NCI-H187 (cell line): ENCODE measurements around the gene KLK3.
"Not testable (repeated sequence)": the region's sequence is repeated elsewhere in the genome, so short reads cannot be mapped to it uniquely, and the experiment has no call there.

Source experiments
- DNase-seq, 2 experiments: peaks; one replicate each; lab custom pipeline; 2025; lab: John Stamatoyannopoulos, UW

Gene KLK3

DNA sequence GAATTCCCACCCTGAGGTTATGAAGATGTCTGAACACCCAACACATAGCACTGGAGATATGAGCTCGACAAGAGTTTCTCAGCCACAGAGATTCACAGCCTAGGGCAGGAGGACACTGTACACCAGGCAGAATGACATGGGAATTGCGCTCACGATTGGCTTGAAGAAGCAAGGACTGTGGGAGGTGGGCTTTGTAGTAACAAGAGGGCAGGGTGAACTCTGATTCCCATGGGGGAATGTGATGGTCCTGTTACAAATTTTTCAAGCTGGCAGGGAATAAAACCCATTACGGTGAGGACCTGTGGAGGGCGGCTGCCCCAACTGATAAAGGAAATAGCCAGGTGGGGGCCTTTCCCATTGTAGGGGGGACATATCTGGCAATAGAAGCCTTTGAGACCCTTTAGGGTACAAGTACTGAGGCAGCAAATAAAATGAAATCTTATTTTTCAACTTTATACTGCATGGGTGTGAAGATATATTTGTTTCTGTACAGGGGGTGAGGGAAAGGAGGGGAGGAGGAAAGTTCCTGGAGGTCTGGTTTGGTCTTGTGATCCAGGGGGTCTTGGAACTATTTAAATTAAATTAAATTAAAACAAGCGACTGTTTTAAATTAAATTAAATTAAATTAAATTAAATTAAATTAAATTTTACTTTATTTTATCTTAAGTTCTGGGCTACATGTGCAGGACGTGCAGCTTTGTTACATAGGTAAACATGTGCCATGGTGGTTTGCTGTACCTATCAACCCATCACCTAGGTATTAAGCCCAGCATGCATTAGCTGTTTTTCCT lies 7.0 kb downstream of the KLK3 start:
- no peak for DNase-seq

DNA sequence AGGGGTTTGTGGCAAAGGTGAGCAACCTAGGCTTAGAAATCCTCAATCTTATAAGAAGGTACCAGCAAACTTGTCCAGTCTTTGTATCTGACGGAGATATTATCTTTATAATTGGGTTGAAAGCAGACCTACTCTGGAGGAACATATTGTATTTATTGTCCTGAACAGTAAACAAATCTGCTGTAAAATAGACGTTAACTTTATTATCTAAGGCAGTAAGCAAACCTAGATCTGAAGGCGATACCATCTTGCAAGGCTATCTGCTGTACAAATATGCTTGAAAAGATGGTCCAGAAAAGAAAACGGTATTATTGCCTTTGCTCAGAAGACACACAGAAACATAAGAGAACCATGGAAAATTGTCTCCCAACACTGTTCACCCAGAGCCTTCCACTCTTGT lies 14.8 kb downstream of the KLK3 start:
- no peak for DNase-seq

DNA sequence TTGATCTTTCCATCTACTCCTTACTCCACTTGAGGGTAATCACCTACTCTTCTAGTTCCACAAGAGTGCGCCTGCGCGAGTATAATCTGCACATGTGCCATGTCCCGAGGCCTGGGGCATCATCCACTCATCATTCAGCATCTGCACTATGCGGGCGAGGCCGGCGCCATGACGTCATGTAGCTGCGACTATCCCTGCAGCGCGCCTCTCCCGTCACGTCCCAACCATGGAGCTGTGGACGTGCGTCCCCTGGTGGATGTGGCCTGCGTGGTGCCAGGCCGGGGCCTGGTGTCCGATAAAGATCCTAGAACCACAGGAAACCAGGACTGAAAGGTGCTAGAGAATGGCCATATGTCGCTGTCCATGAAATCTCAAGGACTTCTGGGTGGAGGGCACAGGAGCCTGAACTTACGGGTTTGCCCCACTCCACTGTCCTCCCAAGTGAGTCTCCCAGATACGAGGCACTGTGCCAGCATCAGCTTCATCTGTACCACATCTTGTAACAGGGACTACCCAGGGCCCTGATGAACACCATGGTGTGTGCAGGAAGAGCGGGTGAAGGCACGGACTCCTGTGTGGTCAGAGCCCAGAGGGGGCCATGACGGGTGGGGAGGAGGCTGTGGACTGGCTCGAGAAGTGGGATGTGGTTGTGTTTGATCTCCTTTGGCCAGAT lies 15.8 kb downstream of the KLK3 start:
- DNase-seq: no peak

DNA sequence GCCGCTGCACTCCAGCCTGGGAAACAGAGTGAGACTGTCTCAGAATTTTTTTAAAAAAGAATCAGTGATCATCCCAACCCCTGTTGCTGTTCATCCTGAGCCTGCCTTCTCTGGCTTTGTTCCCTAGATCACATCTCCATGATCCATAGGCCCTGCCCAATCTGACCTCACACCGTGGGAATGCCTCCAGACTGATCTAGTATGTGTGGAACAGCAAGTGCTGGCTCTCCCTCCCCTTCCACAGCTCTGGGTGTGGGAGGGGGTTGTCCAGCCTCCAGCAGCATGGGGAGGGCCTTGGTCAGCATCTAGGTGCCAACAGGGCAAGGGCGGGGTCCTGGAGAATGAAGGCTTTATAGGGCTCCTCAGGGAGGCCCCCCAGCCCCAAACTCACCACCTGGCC lies 18.3 kb downstream of the KLK3 start, which contains the start of gene KLK2:
Gene KLK2 (plus strand): TSS at position 384 of the 400 bp plus-strand sequence. CDS start 35 bp downstream, outside the sequence.
- no peak for DNase-seq

DNA sequence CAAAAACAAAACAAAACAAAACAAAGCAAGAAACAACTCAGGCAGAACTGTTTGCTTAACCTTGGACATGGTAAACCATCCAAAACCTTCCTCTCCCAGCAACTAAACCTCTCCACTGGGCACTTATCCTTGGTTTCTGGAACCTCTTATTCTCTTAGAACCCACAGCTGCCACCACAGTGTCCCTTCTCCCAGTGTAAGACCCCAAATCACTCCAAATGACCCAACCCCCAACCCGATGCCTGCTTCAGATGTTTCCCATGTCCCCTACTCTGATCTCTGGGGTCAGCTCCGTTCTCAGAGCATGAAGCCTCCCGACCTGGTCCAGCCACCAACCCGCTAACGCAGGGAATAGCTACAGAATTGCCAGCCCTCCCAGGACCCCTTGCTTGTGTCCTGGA lies 19.5 kb downstream of the KLK3 start:
- DNase-seq: no peak

DNA sequence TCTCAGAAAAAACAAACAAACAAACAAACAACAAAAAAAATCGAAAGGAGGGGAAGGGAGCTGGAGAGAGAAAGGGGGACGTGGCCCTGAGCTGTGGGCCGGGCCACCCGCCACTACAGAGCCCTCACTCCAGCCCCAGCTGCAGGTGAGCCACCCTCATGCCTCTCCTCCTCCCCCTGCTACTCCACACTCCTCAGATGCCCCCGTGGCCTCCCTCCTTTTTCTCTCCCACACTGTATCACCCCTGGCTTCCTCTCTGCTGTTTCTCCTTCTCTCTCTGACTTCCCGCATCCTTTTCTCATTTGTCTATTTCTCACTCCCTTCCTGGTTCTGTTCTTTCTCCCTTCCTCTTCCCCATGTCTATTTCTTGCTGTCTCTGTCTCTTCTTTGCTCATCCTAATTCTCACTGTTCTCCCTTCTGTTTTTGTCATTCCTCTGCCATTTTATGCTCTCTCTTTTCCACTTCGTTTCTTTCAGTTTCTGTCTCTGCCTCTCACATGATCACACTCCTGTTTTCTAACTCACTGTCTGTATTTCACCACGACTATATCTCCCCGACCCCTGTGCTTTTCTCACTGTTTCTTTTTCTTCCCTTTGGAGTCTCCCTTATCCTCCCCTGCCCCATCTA lies 21.2 kb downstream of the KLK3 start:
- DNase-seq: no peak

DNA sequence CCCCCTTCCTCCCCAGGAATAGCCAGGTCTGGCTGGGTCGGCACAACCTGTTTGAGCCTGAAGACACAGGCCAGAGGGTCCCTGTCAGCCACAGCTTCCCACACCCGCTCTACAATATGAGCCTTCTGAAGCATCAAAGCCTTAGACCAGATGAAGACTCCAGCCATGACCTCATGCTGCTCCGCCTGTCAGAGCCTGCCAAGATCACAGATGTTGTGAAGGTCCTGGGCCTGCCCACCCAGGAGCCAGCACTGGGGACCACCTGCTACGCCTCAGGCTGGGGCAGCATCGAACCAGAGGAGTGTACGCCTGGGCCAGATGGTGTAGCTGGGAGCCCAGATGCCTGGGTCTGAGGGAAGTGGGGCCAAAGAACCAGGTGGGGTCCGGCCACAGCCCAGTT lies 21.7 kb downstream of the KLK3 start:
- no peak for DNase-seq

DNA sequence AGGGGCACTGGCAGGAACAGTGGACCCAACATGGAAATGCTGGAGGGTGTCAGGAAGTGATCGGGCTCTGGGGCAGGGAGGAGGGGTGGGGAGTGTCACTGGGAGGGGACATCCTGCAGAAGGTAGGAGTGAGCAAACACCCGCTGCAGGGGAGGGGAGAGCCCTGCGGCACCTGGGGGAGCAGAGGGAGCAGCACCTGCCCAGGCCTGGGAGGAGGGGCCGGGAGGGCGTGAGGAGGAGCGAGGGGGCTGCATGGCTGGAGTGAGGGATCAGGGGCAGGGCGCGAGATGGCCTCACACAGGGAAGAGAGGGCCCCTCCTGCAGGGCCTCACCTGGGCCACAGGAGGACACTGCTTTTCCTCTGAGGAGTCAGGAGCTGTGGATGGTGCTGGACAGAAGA lies 22.6 kb downstream of the KLK3 start:
- no peak for DNase-seq

DNA sequence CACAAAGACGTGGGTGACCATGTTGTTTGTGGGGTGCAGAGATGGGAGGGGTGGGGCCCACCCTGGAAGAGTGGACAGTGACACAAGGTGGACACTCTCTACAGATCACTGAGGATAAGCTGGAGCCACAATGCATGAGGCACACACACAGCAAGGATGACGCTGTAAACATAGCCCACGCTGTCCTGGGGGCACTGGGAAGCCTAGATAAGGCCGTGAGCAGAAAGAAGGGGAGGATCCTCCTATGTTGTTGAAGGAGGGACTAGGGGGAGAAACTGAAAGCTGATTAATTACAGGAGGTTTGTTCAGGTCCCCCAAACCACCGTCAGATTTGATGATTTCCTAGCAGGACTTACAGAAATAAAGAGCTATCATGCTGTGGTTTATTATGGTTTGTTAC lies 24.1 kb downstream of the KLK3 start:
- DNase-seq: no peak

DNA sequence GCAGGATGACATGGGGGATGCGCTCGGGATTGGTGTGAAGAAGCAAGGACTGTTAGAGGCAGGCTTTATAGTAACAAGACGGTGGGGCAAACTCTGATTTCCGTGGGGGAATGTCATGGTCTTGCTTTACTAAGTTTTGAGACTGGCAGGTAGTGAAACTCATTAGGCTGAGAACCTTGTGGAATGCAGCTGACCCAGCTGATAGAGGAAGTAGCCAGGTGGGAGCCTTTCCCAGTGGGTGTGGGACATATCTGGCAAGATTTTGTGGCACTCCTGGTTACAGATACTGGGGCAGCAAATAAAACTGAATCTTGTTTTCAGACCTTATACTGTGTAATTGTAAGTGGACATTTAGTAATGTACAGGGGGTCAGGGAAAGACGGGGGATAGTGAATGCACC lies 25.5 kb downstream of the KLK3 start:
- DNase-seq: no peak

DNA sequence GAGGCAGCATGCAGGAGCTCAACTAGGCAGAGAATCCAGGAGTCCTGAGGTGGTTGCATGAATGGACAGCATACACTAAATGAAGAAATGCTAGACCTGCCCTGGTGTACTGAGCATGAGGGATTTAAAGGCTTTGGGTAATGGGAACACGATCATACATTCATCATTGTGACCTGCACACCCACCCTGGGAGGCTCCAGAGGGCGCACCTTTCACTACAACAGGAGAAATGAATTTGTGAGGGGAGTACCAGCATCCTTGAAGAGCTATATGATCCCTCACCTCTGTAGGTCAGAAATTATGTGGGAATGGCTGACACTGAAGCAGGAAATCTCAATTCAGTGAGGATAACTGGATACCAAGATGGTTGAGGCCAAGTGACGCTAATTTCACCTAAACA lies 27.5 kb downstream of the KLK3 start:
- no peak for DNase-seq

DNA sequence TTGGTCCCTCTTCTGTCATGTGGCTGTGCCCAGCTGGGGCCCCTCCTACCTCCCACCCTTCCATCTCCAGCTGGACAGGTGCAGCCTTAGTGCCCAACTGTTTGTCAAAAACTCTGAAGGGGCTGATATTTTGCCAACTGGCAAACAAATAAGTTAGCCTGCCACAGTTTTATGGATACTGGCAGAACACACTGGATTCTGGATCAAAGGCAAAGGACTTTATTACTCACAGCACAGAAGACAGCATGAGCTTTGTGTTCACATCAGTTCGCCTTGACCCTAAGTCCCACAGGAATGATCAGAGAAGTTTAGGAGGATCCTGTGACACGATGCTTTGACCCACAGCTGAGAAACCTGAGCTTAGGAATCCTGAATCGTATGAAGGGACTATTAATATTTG lies 34.9 kb downstream of the KLK3 start:
- DNase-seq: no peak

DNA sequence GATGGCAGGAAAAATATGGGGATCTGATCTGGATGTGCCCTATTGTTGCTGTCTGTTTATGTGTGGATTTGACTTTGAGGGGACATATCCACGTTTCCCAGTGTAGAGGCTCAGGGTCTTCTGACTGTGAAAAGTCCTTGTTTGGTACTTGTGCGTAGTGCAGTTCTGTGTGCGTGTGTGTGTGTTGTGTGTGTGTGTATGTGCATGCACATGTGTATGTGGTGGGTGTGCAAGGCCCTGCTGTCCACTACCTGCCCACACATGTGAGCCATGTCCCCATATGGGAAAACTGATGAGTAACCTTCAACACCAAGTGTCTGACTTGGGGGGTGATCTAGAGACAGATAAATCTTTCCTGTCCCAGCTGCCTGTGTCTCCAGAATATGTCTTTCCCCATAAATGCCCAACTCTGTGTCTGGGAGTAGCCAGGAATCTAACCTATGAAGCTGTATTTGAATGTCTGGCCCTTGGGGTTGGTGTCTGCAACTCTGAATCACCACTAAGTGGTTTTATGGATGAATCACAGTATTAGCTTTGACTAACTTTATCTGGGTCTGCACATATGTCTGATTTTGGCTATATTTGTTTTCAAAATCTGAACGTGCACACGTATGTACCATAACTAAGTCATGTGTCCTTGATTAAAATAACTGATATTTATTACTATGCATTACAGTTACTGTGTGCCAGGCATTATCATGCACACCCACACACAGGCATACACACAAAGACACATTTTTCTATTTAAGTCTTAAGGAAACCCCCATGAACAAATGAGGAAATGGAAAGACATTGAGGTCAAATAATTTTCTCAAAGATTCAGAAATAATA lies 35.9 kb downstream of the KLK3 start:
- DNase-seq: no peak

DNA sequence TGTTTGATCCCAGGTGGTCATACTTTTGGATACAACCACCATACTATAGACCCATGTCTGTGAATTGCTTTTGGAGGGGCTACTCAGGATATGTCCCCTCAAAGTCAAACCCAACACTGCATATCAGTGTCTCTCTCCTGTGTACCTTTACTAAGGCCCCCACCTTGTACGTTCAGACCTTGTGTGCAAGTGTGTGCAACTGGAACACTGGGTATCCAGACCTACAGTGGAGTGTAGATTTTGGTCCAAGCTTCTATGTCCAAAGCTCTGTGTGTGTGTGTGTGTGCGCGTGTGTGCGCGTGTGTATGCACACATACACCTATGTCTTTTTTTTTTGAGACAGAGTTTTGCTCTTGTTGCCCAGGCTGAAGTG lies 36.5 kb downstream of the KLK3 start:
- no peak for DNase-seq

DNA sequence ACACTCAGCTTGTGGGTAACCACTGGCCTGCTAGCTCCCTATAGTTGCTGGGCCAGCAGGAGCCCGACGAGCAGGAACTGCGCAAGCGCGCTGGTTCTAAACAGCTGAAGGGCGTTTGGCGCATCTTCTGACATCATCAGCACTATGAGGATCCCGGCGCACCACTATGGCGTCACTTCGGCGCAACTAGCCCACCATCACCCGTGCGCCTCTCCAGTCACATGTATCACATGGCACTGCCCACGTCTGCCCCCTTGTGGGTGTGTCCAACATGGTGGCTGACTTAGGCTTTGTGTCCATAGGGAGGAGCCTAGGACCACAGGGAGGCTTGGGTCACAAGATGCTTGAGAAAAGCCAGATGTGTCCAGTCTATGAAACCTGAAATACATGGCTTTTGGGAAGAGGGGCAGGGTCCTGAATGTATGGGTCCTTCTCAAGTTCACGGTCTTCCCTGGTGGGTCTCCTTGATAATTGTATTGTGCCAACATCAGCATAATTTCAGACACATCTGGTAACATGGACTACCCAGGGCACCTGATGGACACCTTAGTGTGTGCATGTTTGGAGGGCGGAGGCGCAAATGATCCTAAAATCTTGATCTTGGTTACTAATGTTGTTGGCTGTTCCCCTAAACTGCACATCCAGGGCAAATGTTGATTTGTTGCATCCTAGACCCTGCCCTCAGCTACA lies 38.5 kb downstream of the KLK3 start:
- no peak for DNase-seq

DNA sequence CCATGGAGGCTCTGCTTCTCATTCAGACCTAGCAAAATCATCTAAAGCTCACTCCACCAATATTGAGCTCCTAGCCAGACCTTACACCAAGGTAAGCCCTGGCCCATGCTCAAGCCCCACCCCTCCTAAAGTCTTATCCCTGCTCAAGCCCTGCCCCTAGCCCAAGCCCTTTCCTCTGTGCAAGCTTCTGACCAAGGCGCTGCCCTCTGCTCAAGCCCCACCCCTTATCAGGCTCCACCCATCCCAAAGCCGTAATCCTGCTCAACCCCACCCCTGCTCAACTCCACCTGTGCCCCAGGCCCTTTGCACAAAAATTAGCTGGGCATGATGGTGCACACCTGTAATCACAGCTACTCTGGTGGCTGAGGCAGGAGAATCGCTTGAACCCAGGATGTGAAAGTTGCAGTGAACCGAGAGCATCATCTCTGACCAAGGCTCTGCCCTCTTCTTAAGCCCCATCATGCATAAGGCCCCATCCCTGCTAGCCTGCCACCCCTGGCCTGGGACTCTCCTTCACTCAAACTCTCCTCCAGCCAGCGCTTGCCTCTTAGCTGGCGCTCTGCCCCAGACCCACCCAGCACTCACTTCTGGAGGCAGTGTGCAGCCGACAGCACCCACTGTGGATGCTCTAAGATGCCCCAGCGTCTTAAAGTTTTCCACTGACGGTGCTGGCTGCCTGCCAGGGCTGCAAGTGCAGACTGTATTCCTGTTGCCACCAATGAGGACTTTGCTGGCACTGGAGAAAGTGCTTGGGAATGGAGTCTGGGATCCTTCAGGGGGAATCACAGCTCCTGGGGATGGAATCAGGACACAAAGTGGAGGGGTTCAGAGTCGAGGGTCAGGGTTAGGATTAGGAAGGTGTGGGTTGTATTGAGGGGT lies 40.0 kb downstream of the KLK3 start:
- no peak for DNase-seq

DNA sequence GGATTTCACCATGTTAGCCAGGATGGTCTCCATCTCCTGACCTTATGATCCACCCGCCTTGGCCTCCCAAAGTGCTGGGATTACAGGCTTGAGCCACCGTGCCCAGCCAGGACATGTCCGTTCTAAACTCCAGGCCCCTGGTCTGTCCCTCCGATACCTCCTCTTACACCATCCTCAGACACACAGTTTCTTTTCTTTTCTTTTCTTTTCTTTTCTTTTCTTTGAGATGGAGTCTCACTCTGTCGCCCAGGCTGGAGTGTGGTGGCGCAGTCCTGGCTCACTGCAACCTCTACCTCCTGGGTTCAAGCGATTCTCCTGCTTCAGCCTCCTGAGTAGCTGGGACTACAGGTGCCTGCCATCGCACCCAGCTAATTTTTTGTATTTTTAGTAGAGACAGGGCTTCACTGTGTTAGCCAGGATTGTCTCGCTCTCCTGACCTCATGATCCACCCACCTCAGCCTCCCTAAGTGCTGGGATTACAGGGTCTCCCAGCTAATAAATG lies 41.4 kb downstream of the KLK3 start:
- DNase-seq: not testable (repeated sequence)

DNA sequence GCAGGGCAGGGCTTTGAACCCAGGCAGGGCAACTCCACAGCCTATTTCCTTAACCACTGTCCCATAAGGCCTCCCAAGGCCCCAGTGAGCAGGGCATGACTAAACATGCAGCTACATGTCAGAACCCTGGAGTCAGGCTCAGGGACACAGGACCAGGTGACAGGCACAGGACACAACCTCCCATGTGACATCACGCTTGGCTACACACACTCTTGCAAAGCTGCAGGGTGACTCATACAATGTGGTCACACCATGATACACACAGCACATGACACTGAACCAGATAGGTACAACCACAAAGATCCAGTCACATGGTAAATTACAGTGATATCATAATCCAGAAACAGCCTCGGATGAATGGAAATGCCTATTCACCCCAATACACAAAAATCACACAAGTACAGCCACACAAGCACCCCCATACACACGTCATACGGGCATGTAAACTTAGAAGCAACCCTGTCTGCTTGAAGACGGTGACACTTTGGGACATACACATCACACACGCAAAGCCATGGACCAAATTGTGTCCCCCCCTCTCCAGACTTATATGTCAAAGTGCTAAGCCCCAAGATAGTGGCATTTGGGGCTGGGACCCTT lies 42.0 kb downstream of the KLK3 start:
- no peak for DNase-seq

DNA sequence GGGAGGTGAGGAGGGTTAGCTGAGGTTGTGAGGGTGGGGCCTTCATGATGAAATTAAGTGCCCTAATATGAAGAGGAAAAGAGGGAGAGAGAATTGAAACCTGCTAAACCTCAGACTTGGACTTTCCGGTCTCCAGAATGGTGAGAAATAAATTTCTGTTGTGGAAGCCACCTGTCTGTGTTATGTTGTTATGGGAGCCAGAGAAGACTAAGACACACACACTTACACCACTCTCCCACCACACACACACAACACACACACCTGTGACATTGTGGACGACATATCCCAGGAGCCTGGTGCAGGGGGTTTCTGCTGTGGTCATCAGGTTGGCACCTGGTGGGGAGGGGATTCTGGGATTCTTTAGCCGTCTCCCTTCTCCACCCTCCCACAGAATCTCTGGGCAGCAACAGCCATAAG lies 42.5 kb downstream of the KLK3 start:
- no peak for DNase-seq

DNA sequence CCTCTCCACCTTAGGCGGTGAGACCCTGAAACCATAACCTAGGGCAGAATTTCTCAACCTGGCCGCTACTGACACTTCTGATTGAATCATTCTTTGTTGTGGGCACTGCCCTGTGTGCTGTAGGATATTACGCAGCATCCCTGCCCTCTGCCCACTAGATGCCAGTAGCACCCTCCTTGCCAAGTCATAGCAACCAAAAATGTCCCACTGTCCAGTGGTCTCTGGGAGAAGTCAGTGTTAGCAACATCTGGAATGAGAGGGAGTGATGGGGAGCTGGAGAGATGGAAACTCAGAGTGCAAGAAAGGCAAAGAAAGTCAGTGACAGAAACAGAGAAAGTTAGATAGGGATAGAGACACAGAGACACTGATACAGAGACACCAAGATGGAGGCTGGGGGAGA lies 42.9 kb downstream of the KLK3 start:
- DNase-seq: no peak
